ENCODE measurements around the gene ARHGAP15. TPM values are rescaled to one million over a fixed set of nuclear protein-coding genes. Genes with fewer than 3 reads are reported as not detected.

The ARHGAP15 gene
- total and polyA plus RNA-seq, 12 donors, result 1.3 to 7.7 (median 2.8) TPM

DNA sequence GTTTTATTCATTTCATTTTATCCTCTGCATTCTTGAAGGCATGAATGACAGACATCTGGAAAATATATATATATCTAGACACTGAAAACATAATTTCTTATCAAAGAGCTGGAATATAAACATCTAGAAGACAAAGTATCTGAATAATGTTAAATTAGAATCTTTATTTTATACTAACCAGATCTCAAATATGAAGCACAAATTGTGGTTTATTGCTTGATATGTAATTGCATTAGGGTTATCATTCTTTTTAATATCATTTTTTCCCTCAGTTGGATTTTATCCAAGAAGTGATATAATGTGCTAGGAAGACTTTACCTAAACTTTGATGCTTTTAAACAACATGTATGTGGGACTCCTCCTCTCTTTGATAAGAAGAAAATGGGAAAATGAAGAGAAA, 331.2 kb downstream of the ARHGAP15 start:
- ATAC-seq (no peak), DNase-seq (no peak)
- Histone ChIP-seq H3K27ac (no peak overlapping the region), H3K4me3 (no peak overlapping the region), H3K4me1 (peaks cover 0 to 3% (median 0%) of the 10 kb centered on the region in 9 donors), H3K36me3 (no peaks in the 10 kb centered on the region), H3K9me3 (peaks cover 0 to 19% (median 0%) of the 10 kb centered on the region in 11 donors), H3K27me3 (no peaks in the 10 kb centered on the region)
- intact Hi-C loops (cut with DNase I), result no loop called here
- TF ChIP-seq CTCF (IDR thresholded peaks at IDR 0.05), result no peak

- Histone ChIP-seq H3K4me3 (no peak overlapping the region), H3K4me1 (peaks cover 0 to 3% (median 0%) of the 10 kb centered on the region in 9 donors), H3K27ac (peak overlapping the region in 1 of 10 donors; percentile 9), H3K36me3 (no peaks in the 10 kb centered on the region), H3K27me3 (no peaks in the 10 kb centered on the region), H3K9me3 (peaks cover 0 to 6% (median 0%) of the 10 kb centered on the region in 11 donors)
- no peak for ATAC-seq
- intact Hi-C loops (cut with DNase I), result no loop called here
- TF ChIP-seq CTCF (IDR thresholded peaks at IDR 0.05), result no peak
- DNase-seq, result no peak
These were observed 334.5 kb downstream of the ARHGAP15 start for GRCh38 chr2:143463719-143464118.

- Histone ChIP-seq H3K9me3 (peaks cover 0 to 6% (median 0%) of the 10 kb centered on the region in 11 donors), H3K36me3 (no peaks in the 10 kb centered on the region), H3K27me3 (no peaks in the 10 kb centered on the region), H3K27ac (no peak overlapping the region), H3K4me1 (peaks cover 0 to 3% (median 0%) of the 10 kb centered on the region in 9 donors), H3K4me3 (no peak overlapping the region)
- no peak for ATAC-seq
- 75 to 76% methylated on average over 1 of the region's 1 CpG for WGBS, 2 donors
- TF ChIP-seq CTCF (IDR thresholded peaks at IDR 0.05), result no peak
- intact Hi-C loops (cut with DNase I), result no loop called here
- DNase-seq, result no peak
These were observed 337.2 kb downstream of the ARHGAP15 start for GRCh38 chr2:143466391-143466790.

DNA sequence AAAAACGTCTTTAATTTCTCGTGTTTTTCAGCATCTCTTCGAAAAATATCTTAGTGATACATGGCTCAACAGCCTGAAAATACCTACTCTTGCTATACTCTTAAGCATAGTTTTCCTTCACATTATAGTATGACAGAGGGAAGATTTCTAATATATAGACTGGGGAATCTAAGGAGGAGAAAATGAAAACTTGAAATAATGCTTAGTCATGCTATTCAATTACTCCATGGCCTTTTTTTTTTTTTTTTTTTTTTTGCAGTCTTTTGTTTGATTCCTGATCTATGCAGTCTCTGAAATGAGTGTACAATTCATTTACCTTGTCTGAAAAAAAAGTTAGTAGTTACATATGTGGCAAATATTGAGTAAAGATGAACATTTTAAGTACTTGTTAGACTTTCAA, 337.8 kb downstream of the ARHGAP15 start:
- no peak overlapping the region for H3K4me3 ChIP-seq
- H3K27me3 ChIP-seq, result no peaks in the 10 kb centered on the region
- 87 to 93% methylated on average over 3 of the region's 3 CpGs for WGBS, 2 donors
- H3K36me3 ChIP-seq, result no peaks in the 10 kb centered on the region
- peaks cover 0 to 5% (median 0%) of the 10 kb centered on the region in 11 donors for H3K9me3 ChIP-seq
- no peak for TF ChIP-seq CTCF (IDR thresholded peaks at IDR 0.05)
- H3K4me1 ChIP-seq, result peaks cover 0 to 3% (median 0%) of the 10 kb centered on the region in 9 donors
- intact Hi-C loops (cut with DNase I), result no loop called here
- DNase-seq (no peak), ATAC-seq (no peak)
- H3K27ac ChIP-seq, result no peak overlapping the region

Measured in heart right ventricle (tissue), 16 donors.